ENCODE results near the gene GMDS.
A peak's percentile ranks its signal among the peaks of the same experiment; 100 is the strongest.

The GMDS gene

GRCh38 chr6:2209226-2209809 lies 36.1 kb downstream of the GMDS start:
- no peak for TF ChIP-seq ZNF8 (CRISPR knock-in tag; IDR thresholded peaks at IDR 0.05)
- TF ChIP-seq ZFP3 (CRISPR knock-in tag; IDR thresholded peaks at IDR 0.05), result no peak
- TF ChIP-seq ZC3H10 (CRISPR knock-in tag; IDR thresholded peaks at IDR 0.05), result no peak
- TF ChIP-seq TCF4 (CRISPR knock-in tag; IDR thresholded peaks at IDR 0.05; ENCODE audit: borderline replicate concordance), result no peak
- no peak for TF ChIP-seq ZFP30 (CRISPR knock-in tag; IDR thresholded peaks at IDR 0.05)
- TF ChIP-seq, protein P1, sequence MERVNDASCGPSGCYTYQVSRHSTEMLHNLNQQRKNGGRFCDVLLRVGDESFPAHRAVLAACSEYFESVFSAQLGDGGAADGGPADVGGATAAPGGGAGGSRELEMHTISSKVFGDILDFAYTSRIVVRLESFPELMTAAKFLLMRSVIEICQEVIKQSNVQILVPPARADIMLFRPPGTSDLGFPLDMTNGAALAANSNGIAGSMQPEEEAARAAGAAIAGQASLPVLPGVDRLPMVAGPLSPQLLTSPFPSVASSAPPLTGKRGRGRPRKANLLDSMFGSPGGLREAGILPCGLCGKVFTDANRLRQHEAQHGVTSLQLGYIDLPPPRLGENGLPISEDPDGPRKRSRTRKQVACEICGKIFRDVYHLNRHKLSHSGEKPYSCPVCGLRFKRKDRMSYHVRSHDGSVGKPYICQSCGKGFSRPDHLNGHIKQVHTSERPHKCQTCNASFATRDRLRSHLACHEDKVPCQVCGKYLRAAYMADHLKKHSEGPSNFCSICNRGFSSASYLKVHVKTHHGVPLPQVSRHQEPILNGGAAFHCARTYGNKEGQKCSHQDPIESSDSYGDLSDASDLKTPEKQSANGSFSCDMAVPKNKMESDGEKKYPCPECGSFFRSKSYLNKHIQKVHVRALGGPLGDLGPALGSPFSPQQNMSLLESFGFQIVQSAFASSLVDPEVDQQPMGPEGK (CRISPR knock-in tag; IDR thresholded peaks at IDR 0.05; ENCODE audit: borderline replicate concordance), result no peak
- no peak for TF ChIP-seq GLIS3 (CRISPR knock-in tag; IDR thresholded peaks at IDR 0.05)
- no peak for TF ChIP-seq CSRNP3 (CRISPR knock-in tag; IDR thresholded peaks at IDR 0.05)
- no peak for TF ChIP-seq BACH2 (CRISPR knock-in tag; IDR thresholded peaks at IDR 0.05; ENCODE audit: borderline replicate concordance)
- TF ChIP-seq, protein P2, sequence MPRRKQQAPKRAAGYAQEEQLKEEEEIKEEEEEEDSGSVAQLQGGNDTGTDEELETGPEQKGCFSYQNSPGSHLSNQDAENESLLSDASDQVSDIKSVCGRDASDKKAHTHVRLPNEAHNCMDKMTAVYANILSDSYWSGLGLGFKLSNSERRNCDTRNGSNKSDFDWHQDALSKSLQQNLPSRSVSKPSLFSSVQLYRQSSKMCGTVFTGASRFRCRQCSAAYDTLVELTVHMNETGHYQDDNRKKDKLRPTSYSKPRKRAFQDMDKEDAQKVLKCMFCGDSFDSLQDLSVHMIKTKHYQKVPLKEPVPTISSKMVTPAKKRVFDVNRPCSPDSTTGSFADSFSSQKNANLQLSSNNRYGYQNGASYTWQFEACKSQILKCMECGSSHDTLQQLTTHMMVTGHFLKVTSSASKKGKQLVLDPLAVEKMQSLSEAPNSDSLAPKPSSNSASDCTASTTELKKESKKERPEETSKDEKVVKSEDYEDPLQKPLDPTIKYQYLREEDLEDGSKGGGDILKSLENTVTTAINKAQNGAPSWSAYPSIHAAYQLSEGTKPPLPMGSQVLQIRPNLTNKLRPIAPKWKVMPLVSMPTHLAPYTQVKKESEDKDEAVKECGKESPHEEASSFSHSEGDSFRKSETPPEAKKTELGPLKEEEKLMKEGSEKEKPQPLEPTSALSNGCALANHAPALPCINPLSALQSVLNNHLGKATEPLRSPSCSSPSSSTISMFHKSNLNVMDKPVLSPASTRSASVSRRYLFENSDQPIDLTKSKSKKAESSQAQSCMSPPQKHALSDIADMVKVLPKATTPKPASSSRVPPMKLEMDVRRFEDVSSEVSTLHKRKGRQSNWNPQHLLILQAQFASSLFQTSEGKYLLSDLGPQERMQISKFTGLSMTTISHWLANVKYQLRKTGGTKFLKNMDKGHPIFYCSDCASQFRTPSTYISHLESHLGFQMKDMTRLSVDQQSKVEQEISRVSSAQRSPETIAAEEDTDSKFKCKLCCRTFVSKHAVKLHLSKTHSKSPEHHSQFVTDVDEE (CRISPR knock-in tag; IDR thresholded peaks at IDR 0.05), result no peak
- ATAC-seq, result peak; percentile 90

GRCh38 chr6:2208468-2208867 lies 36.9 kb downstream of the GMDS start:
- TF ChIP-seq ZC3H10 (CRISPR knock-in tag; IDR thresholded peaks at IDR 0.05) (no peak), PPARA (CRISPR knock-in tag; IDR thresholded peaks at IDR 0.05; ENCODE audit: borderline replicate concordance) (no peak), ARNTL (CRISPR knock-in tag; IDR thresholded peaks at IDR 0.05; ENCODE audit: borderline replicate concordance, low read depth) (no peak), CSDC2 (CRISPR knock-in tag; IDR thresholded peaks at IDR 0.05) (no peak), ISL1 (CRISPR knock-in tag; IDR thresholded peaks at IDR 0.05) (no peak), ZNF565 (CRISPR knock-in tag; conservative IDR thresholded peaks at IDR 0.05; ENCODE audit: low read depth) (no peak), ZFP30 (CRISPR knock-in tag; IDR thresholded peaks at IDR 0.05) (no peak), ZNF8 (CRISPR knock-in tag; IDR thresholded peaks at IDR 0.05) (no peak), ZFP3 (CRISPR knock-in tag; IDR thresholded peaks at IDR 0.05) (no peak), RARB (CRISPR knock-in tag; IDR thresholded peaks at IDR 0.05) (no peak)
- TF ChIP-seq, protein P2 (CRISPR knock-in tag; IDR thresholded peaks at IDR 0.05), result no peak
- TF ChIP-seq, protein P1 (CRISPR knock-in tag; IDR thresholded peaks at IDR 0.05; ENCODE audit: borderline replicate concordance), result no peak
- TF ChIP-seq, protein P3, sequence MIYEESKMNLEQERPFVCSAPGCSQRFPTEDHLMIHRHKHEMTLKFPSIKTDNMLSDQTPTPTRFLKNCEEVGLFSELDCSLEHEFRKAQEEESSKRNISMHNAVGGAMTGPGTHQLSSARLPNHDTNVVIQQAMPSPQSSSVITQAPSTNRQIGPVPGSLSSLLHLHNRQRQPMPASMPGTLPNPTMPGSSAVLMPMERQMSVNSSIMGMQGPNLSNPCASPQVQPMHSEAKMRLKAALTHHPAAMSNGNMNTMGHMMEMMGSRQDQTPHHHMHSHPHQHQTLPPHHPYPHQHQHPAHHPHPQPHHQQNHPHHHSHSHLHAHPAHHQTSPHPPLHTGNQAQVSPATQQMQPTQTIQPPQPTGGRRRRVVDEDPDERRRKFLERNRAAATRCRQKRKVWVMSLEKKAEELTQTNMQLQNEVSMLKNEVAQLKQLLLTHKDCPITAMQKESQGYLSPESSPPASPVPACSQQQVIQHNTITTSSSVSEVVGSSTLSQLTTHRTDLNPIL (CRISPR knock-in tag; IDR thresholded peaks at IDR 0.05; ENCODE audit: low read depth), result no peak
- ATAC-seq, result no peak

All from SK-N-SH treated with all-trans-retinoic acid at 6 μM for 48 hours (cell line).